ENCODE data around the gene FSIP1.

DNA sequence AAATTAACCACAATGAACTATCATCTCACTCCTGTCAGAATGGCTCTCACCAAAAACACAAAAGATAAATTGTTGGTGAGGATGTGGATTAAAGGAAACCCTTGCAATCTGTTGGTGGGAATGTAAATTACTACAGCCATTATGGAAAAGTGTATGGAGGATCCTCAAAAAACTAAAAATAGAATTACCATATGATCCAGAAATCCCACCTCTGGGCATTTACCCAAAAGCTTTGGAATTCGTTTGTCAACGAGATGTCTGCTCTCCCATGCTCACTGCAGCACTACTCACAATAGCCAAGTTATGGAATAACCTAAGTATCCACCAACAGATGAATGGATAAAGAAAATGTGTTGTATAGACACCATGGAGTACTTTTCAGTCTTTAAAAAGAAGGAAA lies 21.6 kb downstream of the FSIP1 start:
- TF ChIP-seq, protein P1, sequence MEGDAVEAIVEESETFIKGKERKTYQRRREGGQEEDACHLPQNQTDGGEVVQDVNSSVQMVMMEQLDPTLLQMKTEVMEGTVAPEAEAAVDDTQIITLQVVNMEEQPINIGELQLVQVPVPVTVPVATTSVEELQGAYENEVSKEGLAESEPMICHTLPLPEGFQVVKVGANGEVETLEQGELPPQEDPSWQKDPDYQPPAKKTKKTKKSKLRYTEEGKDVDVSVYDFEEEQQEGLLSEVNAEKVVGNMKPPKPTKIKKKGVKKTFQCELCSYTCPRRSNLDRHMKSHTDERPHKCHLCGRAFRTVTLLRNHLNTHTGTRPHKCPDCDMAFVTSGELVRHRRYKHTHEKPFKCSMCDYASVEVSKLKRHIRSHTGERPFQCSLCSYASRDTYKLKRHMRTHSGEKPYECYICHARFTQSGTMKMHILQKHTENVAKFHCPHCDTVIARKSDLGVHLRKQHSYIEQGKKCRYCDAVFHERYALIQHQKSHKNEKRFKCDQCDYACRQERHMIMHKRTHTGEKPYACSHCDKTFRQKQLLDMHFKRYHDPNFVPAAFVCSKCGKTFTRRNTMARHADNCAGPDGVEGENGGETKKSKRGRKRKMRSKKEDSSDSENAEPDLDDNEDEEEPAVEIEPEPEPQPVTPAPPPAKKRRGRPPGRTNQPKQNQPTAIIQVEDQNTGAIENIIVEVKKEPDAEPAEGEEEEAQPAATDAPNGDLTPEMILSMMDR (IDR thresholded peaks at IDR 0.05), result no peak
- no peak for TF ChIP-seq POLR2A (IDR thresholded peaks at IDR 0.05)

Data from lower leg skin (tissue), 3 donors.